Subcutaneous abdominal adipose tissue (tissue), 5 donors: ENCODE measurements around the gene VPS52.
A peak's percentile ranks its signal among the peaks of the same experiment; 100 is the strongest.

ENCODE experiments used
- H3K27ac ChIP-seq: one replicate; pipeline ENCODE4 v1.7.0; 2013; ENCODE audit warnings: low read depth, mild to moderate bottlenecking, inconsistent platforms, low read length, moderate library complexity
- H3K27me3 ChIP-seq, 5 donors: one replicate each; pipeline ENCODE4 v1.7.0; 2013; ENCODE audit warnings: low read length in 5 of 5, inconsistent platforms in 1 of 5; ENCODE audit not compliant: control insufficient read depth in 5 of 5, insufficient read depth in 4 of 5
- H3K36me3 ChIP-seq, 5 donors: one replicate each; pipeline ENCODE4 v1.7.0; 2013; ENCODE audit warnings: low read length in 5 of 5; ENCODE audit not compliant: control insufficient read depth in 5 of 5, insufficient read depth in 5 of 5
- H3K4me1 ChIP-seq, 5 donors: one replicate each; pipeline ENCODE4 v1.7.0; 2013; ENCODE audit warnings: low read length in 5 of 5, mild to moderate bottlenecking in 3 of 5, moderate library complexity in 1 of 5; ENCODE audit not compliant: control insufficient read depth in 5 of 5, insufficient read depth in 5 of 5
- H3K4me3 ChIP-seq, 5 donors: one replicate each; pipeline ENCODE4 v1.7.0; 2013; ENCODE audit warnings: low read length in 5 of 5, low read depth in 1 of 5
- H3K9ac ChIP-seq, 5 donors: one replicate each; pipeline ENCODE4 v1.7.0; 2013; ENCODE audit warnings: low read length in 5 of 5, mild to moderate bottlenecking in 4 of 5, moderate library complexity in 3 of 5
- H3K9me3 ChIP-seq, 5 donors: one replicate each; pipeline ENCODE4 v1.7.0; 2013; ENCODE audit warnings: low read length in 5 of 5; ENCODE audit not compliant: control insufficient read depth in 5 of 5
- donor health status: healthy.
- donor health status: healthy.
- donor health status: healthy.
- donor health status: healthy.
- donor health status: healthy.

The VPS52 gene

DNA sequence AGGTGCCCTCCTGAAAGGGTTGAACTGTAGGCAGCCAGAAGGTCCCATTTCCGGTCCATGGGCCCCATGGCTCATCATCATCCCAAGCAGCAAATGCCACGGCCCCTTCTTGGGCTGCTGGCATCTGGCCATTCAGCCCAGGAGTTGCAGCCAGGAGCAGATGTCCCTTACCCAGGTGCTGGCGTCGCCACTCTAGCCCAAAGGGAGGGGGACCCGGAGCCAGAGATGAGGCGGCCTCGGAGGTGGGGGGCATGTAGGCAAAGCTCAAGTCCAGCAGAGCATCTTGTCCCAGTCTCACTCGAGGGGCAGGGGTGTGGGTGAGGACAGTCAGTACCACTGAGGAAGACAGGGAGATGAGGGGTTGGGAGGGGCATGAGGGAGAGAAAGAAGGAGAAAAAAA is 33.4 kb upstream of the VPS52 start:
- no peak overlapping the region for H3K27ac ChIP-seq
- H3K4me1 ChIP-seq, result peaks cover 1 to 24% (median 11%) of the 10 kb centered on the region in 5 donors
- H3K9me3 ChIP-seq, result no peaks in the 10 kb centered on the region
- H3K9ac ChIP-seq, result no peak overlapping the region
- no peaks in the 10 kb centered on the region for H3K27me3 ChIP-seq
- peaks cover 0 to 33% (median 30%) of the 10 kb centered on the region in 5 donors for H3K36me3 ChIP-seq
- H3K4me3 ChIP-seq, result no peak overlapping the region

DNA sequence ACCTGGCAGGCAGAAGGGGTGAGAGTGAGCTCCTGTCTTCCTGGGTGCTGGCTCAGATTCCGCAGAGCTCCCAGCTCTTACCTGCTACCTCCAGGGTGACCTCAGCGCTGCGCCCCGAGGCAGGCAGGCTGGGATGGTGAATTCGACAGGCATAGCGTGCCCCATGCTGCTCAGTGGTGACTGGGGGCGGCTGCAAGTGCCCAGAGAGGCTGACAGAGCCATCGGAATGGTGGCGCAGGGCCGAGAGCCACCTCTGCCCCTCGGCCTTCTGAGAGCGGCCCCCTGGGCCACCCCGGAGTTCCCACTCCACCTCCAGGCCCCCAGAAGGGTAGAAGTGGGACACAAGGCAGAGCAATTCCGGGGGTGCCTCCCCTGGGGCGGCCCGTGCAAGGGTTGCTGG is 32.5 kb upstream of the VPS52 start:
- Histone ChIP-seq H3K9ac (no peak overlapping the region), H3K27me3 (no peaks in the 10 kb centered on the region), H3K4me3 (no peak overlapping the region), H3K27ac (no peak overlapping the region), H3K36me3 (peaks cover 0 to 33% (median 30%) of the 10 kb centered on the region in 5 donors), H3K9me3 (no peaks in the 10 kb centered on the region), H3K4me1 (peaks cover 2 to 33% (median 15%) of the 10 kb centered on the region in 5 donors)

DNA sequence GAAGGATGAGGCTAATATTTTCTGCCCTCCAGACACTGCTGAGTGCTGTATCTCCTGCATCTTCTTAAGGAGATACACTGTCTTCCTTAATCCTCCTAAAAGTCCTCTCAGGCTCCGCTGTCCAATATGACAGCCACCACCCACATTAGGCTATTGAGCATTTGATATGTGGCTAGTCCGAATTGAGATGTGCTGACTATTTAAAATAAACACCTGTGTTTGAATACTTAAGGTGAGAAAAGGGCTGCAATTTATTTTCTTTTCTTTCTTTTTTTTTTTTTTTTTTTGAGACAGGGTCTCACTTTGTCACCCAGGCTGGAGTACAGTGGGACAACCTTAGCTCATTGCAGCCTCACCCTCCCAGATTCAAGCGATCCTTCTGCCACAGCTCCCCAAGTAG is 30.2 kb upstream of the VPS52 start:
- no peaks in the 10 kb centered on the region for H3K9me3 ChIP-seq
- no peaks in the 10 kb centered on the region for H3K27me3 ChIP-seq
- peaks cover 2 to 50% (median 26%) of the 10 kb centered on the region in 5 donors for H3K4me1 ChIP-seq
- peaks cover 0 to 34% (median 25%) of the 10 kb centered on the region in 5 donors for H3K36me3 ChIP-seq
- no peak overlapping the region for H3K4me3 ChIP-seq
- H3K27ac ChIP-seq, result no peak overlapping the region
- no peak overlapping the region for H3K9ac ChIP-seq

DNA sequence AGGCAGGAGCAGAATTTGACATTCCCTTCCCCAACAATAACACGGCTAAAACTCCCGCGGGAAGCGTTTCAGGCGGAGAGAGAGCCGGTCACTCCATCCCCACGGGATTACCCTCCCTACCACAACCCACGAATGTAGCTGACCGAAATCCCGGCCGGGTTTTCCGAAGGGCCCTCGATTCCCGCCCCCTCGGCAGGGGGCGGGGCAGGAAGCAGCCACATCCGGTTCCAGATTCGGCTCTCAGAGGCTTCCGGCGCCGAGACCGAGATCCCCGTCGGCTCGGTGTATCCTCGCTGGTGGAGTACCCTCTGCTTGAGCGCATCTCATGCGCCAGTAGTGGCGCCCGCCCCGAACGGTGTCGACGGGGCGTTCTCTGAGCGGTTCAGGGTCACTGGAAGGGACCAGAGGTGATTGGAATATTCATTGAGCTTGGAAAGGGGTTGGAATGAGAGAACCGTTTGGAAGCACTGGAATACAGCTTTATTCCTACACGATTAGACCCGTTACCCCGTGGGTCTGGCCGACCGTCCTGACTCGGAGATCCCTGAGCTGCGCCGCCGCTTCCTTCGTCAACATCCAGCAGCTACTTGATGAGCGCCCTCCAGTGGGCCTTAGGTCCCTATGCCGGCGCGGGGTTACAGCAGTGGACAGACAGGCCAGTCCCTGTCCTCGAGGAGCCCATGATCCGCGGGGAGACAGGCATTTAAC is 27.7 kb upstream of the VPS52 start:
- H3K9me3 ChIP-seq, result no peaks in the 10 kb centered on the region
- peaks cover 0 to 44% (median 33%) of the 10 kb centered on the region in 5 donors for H3K36me3 ChIP-seq
- peak overlapping the region; percentile 93 for H3K27ac ChIP-seq
- H3K4me1 ChIP-seq, result peaks cover 2 to 41% (median 26%) of the 10 kb centered on the region in 5 donors
- no peaks in the 10 kb centered on the region for H3K27me3 ChIP-seq
- H3K4me3 ChIP-seq, result peak overlapping the region; percentile 74 to 98 (median 91)
- peak overlapping the region; percentile 66 to 94 (median 90) for H3K9ac ChIP-seq

DNA sequence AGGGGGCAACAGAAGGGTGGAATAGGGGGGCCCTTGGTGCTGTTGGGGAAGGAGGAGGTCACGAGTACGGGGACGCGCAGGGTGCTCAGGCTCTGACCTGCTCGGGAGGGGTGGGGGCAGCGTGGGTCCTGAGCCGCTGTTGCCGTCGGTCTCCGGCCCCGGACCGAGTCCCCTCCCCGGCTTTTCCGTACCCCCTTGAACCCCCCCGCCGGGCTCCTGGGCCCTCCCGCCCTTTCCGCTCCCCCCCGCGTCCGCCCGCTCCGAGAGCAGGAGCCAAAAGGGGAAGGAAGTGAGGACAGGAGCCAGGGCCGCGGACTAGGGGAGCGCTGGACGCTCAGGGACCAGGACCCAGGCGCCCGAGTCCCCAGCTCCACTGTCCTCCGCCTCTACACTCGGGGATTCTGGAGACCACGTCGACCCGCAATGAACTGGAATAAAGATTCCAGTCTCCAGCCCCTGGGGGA is 27.1 kb upstream of the VPS52 start, which contains the start of gene RGL2:
Gene RGL2 (minus strand): TSS at position 170 of the 464 bp plus-strand sequence. CDS start 332 bp downstream, outside the sequence.
- H3K4me1 ChIP-seq, result peaks cover 2 to 41% (median 26%) of the 10 kb centered on the region in 5 donors

DNA sequence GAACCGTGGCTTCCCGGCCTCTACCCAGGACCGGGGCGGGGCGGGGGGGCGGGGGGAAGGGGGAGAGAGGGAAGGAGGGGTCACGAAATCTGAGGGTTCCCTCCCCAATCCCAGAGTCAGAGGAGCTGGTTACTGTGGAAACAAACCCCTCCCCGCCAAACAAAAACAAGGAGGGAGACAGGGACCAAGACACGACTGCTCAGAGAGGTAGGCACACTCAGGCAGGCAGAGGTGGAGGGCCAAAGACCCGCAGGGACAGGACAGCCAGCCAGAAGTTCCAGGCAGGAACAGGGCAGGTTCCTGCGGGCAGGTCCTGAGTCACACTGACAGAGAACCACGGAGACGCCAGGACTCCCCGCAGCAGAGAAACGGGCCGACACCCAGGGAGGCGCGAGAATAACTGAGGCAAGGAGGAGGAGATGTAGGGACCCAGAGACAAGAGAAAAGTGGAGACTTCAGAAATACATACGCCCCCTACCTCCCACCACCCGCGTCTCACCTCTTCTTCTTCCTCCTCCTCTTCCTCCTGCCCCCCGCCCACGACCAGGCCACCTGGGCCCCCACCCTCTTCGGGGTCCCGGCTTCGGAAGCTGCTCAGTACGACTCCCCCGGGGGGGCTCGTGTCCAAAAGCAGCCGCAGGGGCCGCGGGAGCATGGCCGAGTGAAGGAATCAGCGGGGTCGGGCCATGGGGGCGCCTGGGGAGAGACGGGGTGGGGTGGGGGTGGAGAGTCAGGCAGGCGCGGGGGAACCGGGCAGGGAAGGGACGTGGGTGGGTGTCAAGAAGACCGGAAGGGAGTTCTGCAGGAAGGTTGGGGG is 26.5 kb upstream of the VPS52 start:
- peak overlapping the region in 4 of 5 donors; percentile 73 to 94 (median 90) for H3K9ac ChIP-seq
- H3K36me3 ChIP-seq, result peaks cover 0 to 47% (median 35%) of the 10 kb centered on the region in 5 donors
- peaks cover 2 to 41% (median 26%) of the 10 kb centered on the region in 5 donors for H3K4me1 ChIP-seq
- H3K27ac ChIP-seq, result peak overlapping the region; percentile 93
- H3K9me3 ChIP-seq, result no peaks in the 10 kb centered on the region
- no peaks in the 10 kb centered on the region for H3K27me3 ChIP-seq
- peak overlapping the region; percentile 69 to 98 (median 91) for H3K4me3 ChIP-seq

More for the DNA sequence above, 27.1 kb upstream of the VPS52 start, which contains the start of gene RGL2:
- H3K27ac ChIP-seq, result peak within 1 kb of the TSS; percentile 93
- peak within 1 kb of the TSS; percentile 73 to 94 (median 90) for H3K9ac ChIP-seq
- H3K4me3 ChIP-seq, result peak within 1 kb of the TSS; percentile 74 to 98 (median 91)
- no peaks in the 10 kb centered on the region for H3K27me3 ChIP-seq
- H3K9me3 ChIP-seq, result no peaks in the 10 kb centered on the region
- peaks cover 0 to 44% (median 33%) of the 10 kb centered on the region in 5 donors for H3K36me3 ChIP-seq

DNA sequence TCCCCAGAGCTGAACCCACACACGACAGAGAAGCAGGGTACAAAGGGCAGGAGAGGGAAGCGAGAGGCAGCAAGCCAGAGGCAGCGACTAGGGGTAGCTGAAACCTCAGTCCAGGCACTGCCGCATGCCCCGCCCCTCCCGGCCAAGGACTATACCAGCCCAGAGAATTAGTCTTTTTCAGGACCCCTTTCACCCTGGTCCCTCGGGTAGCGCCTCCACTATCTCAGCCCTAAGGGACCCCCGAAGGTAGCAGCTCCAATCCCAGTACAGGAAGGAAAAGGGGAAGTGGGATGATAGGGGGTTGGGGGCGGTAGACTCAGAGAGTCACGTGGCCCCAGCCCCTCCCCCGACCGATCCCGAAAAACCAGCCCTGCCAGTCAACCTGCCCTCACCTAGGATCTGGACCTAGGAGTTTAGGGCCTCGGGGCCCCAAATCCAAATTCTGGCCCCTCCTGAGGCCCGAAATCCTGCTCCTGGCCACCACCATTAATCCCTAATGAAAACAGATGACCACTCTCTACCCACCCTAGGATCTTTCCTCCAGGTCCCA is 25.8 kb upstream of the VPS52 start:
- no peaks in the 10 kb centered on the region for H3K27me3 ChIP-seq
- H3K36me3 ChIP-seq, result peaks cover 0 to 51% (median 42%) of the 10 kb centered on the region in 5 donors
- peak overlapping the region; percentile 59 to 86 (median 72) for H3K9ac ChIP-seq
- H3K4me3 ChIP-seq, result peak overlapping the region; percentile 23 to 98 (median 80)
- no peaks in the 10 kb centered on the region for H3K9me3 ChIP-seq
- peak overlapping the region; percentile 74 for H3K27ac ChIP-seq
- peaks cover 2 to 41% (median 26%) of the 10 kb centered on the region in 5 donors for H3K4me1 ChIP-seq

DNA sequence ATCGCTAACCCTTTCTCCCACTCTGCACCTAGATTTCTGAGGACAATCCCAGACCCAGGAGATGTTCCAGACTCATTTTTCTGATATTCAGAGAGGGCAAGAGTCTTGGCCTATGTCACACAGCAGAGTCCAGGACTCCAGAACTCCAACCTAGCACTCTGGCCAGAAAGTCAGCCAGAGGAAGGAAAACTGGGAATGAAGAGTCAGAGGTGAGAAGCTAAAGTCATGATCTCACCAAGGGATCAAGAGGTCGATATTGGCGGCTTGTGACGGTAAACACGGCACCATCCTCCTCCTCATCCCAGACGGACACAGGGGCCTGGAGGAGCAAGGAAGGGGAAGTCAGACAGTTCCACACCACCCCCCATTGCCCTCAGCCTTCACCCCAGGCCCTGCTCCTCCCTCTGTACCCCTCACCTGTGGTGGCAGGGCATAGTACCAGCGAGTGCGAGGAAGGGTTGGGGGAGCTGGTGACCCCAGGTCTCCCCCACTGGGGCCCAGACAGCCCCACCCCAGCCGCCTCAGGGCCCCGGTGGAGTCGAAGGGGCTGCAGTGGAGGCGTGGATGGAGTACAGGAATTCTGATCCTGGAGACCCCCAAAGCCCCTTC is 25.2 kb upstream of the VPS52 start:
- Histone ChIP-seq H3K9me3 (no peaks in the 10 kb centered on the region), H3K4me1 (peaks cover 2 to 41% (median 26%) of the 10 kb centered on the region in 5 donors), H3K4me3 (peak overlapping the region; percentile 23 to 98 (median 80)), H3K27me3 (no peaks in the 10 kb centered on the region), H3K36me3 (peaks cover 0 to 55% (median 48%) of the 10 kb centered on the region in 5 donors), H3K9ac (peak overlapping the region in 4 of 5 donors; percentile 59 to 86 (median 72)), H3K27ac (peak overlapping the region; percentile 74)

DNA sequence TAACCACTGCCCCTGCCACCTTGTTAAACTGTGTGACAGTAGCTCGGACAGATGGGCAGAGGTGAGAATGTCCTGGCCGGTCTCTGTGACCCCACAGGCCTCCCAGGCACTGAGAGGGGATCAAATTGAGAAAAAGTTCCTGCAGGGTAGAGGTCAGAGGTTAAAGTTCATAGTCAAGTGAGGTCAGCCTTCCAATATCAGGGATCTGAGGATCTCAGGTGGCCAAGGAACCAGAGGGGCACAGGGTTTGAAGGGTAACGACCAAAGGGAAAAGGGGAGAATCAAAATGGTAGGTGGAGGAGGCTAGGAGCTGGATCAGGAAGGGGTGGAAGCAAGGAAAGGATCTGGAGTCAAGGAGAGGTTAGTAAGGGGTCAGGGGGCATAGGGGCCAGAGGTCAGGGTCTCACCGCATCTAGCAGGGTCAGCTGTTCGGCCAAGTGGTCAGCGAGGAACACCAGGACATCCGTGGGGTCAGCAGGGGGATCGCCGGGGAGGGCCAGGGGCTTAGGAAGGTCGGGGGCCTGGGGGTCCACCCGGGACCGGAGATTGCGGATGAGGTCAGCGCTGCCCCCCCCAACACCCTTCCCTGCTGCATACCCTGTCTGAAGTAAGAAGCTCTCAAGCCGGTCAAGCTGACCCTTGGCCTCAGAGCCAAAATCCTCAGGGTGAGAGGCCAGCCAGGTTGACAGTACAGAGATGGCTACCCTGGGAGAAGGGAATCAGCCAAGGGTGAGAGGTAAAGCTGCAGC is 24.1 kb upstream of the VPS52 start:
- no peak overlapping the region for H3K4me3 ChIP-seq
- no peaks in the 10 kb centered on the region for H3K9me3 ChIP-seq
- H3K27me3 ChIP-seq, result no peaks in the 10 kb centered on the region
- H3K27ac ChIP-seq, result no peak overlapping the region
- peaks cover 0 to 62% (median 57%) of the 10 kb centered on the region in 5 donors for H3K36me3 ChIP-seq
- H3K4me1 ChIP-seq, result peaks cover 2 to 34% (median 26%) of the 10 kb centered on the region in 5 donors
- no peak overlapping the region for H3K9ac ChIP-seq
